GM23338 (cell line): ENCODE results near the gene SLC7A14. TPM values are rescaled to one million over a fixed set of nuclear protein-coding genes. Genes with fewer than 3 reads are reported as not detected.

ENCODE experiments used
- ATAC-seq: fragments of 200-7000 bp; cut with Tn5 transposase; 3 replicates; pipeline ENCODE4 v1.9.1; 2020
- DNase-seq: peaks from one replicate; pipeline ENCODE4 v3.0.0-alpha.2; 2015; ENCODE audit warnings: low spot score
- H2AFZ ChIP-seq: fragments of 200-600 bp; sonication (generic); 2 replicates; pipeline ENCODE4 v1.8.0; 2016; ENCODE audit warnings: antibody characterized with exemption, mild to moderate bottlenecking, moderate library complexity
- H3F3A ChIP-seq: fragments of 200-600 bp; sonication (generic); replicated peaks from 2 replicates; pipeline ENCODE4 v1.8.0; 2017; ENCODE audit warnings: antibody characterized with exemption, mixed run types, low read depth
- H3K27ac ChIP-seq: fragments of 200-600 bp; sonication (generic); 2 replicates; pipeline ENCODE4 v1.6.1; 2016; ENCODE audit warnings: low read depth
- H3K27me3 ChIP-seq: fragments of 200-600 bp; sonication (generic); 2 replicates; pipeline ENCODE4 v1.8.0; 2016; ENCODE audit warnings: mild to moderate bottlenecking, mixed run types, moderate library complexity; ENCODE audit not compliant: insufficient read depth
- H3K36me3 ChIP-seq: fragments of 200-600 bp; sonication (generic); 2 replicates; pipeline ENCODE4 v1.8.0; 2016; ENCODE audit warnings: mild to moderate bottlenecking; ENCODE audit not compliant: insufficient read depth
- H3K4me1 ChIP-seq: fragments of 200-600 bp; sonication (generic); 2 replicates; pipeline ENCODE4 v1.8.0; 2016; ENCODE audit warnings: mild to moderate bottlenecking, moderate library complexity; ENCODE audit not compliant: insufficient read depth
- H3K4me2 ChIP-seq: fragments of 200-600 bp; sonication (generic); 2 replicates; pipeline ENCODE4 v1.7.1; 2017; ENCODE audit warnings: mixed run types
- H3K4me3 ChIP-seq: fragments of 200-600 bp; sonication (generic); 2 replicates; pipeline ENCODE4 v1.6.1; 2016; ENCODE audit warnings: mixed run types
- H3K79me2 ChIP-seq: fragments of 200-600 bp; sonication (generic); replicated peaks from 2 replicates; pipeline ENCODE4 v1.8.0; 2017; ENCODE audit warnings: mild to moderate bottlenecking; ENCODE audit not compliant: insufficient read depth
- H3K9me2 ChIP-seq: fragments of 200-600 bp; sonication (generic); 2 replicates; pipeline ENCODE4 v1.8.0; 2017; ENCODE audit not compliant: insufficient read depth
- H4K20me1 ChIP-seq: fragments of 200-600 bp; sonication (generic); replicated peaks from 2 replicates; pipeline ENCODE4 v1.8.0; 2017; ENCODE audit warnings: mild to moderate bottlenecking; ENCODE audit not compliant: insufficient read depth
- H3K27ac Mint-ChIP-seq: 2 replicates; pipeline ENCODE4 v1.8.0; 2020; ENCODE audit warnings: inconsistent platforms, mild to moderate bottlenecking, moderate library complexity, mixed read lengths
- H3K27me3 Mint-ChIP-seq: 3 replicates; pipeline ENCODE4 v1.8.0; 2022; ENCODE audit warnings: low read depth, mild to moderate bottlenecking, moderate library complexity, mixed read lengths, inconsistent platforms; ENCODE audit not compliant: insufficient read depth, poor library complexity
- H3K36me3 Mint-ChIP-seq: 3 replicates; pipeline ENCODE4 v1.8.0; 2021; ENCODE audit warnings: low read depth, mild to moderate bottlenecking, inconsistent platforms, moderate library complexity, mixed read lengths
- H3K4me1 Mint-ChIP-seq: 3 replicates; pipeline ENCODE4 v1.8.0; 2020; ENCODE audit warnings: mild to moderate bottlenecking, inconsistent platforms, mixed read lengths
- H3K4me3 Mint-ChIP-seq: 3 replicates; pipeline ENCODE4 v1.8.0; 2021; ENCODE audit warnings: moderate library complexity, mild to moderate bottlenecking, inconsistent platforms, mixed read lengths
- H3K9me3 Mint-ChIP-seq: 3 replicates; pipeline ENCODE4 v1.8.0; 2020; ENCODE audit warnings: moderate library complexity, mild to moderate bottlenecking, inconsistent platforms, mixed read lengths
- CREB1 ChIP-seq: fragments of 250-450 bp; sonication (Bioruptor Pico); IDR thresholded peaks from 2 replicates; pipeline ENCODE4 v1.5.0; 2020; ENCODE audit warnings: low read depth, mild to moderate bottlenecking, moderate library complexity
- EZH2 ChIP-seq: fragments of 200-600 bp; sonication (generic); IDR thresholded peaks from one replicate; pipeline ENCODE4 v1.8.0; 2017; ENCODE audit warnings: antibody characterized with exemption, mild to moderate bottlenecking, low read depth; ENCODE audit not compliant: unreplicated experiment
- EZH2phosphoT487 ChIP-seq: fragments of 200-600 bp; sonication (generic); IDR thresholded peaks from one replicate; pipeline ENCODE4 v1.8.1; 2018; ENCODE audit warnings: antibody characterized with exemption; ENCODE audit not compliant: unreplicated experiment
- NANOG ChIP-seq: IDR thresholded peaks from 2 replicates; pipeline ENCODE4 v1.6.1; 2016; ENCODE audit warnings: antibody characterized with exemption, borderline replicate concordance
- STAT1 ChIP-seq: IDR thresholded peaks from one replicate; pipeline ENCODE4 v1.6.1; 2016; ENCODE audit warnings: antibody characterized with exemption; ENCODE audit not compliant: unreplicated experiment
- ZNF114 ChIP-seq: fragments of 250-450 bp; sonication (Bioruptor Pico); IDR thresholded peaks from 2 replicates; pipeline ENCODE4 v1.5.0; 2020; ENCODE audit warnings: mild to moderate bottlenecking, moderate library complexity
- ZNF331 ChIP-seq: fragments of 250-450 bp; sonication (Bioruptor Pico); IDR thresholded peaks from 2 replicates; pipeline ENCODE4 v1.5.0; 2020; ENCODE audit warnings: low read depth, mild to moderate bottlenecking, moderate library complexity
- polyA plus RNA-seq: library from polyadenylated mRNA; unstranded; fragments of >200 nt; fragmentation: Nextera tagmentation; extraction: Ambion mirVana; gene quantifications from 2 replicates; pipeline ENCODE4 v1.2.1, GENCODE V29; 2016
- total RNA-seq: library from RNA; depleted of rRNA; stranded (reverse); fragments of >200 nt; shearing (Covaris generic); gene quantifications from 2 replicates; pipeline ENCODE4 v1.2.3, GENCODE V29; 2014
- TF ChIP-seq, protein P1 (sequence below): IDR thresholded peaks from one replicate; pipeline ENCODE4 v1.6.1; 2018; ENCODE audit warnings: antibody characterized with exemption; ENCODE audit not compliant: unreplicated experiment
- TF ChIP-seq, protein P2 (sequence below), 2 experiments: fragments of 200-600 bp in 1 of 2; sonication (generic) in 1 of 2; conservative IDR thresholded peaks; 2 replicates each; pipeline versions ENCODE4 v1.5.1 to v1.6.1; 2016 to 2017; ENCODE audit warnings: antibody characterized with exemption in 2 of 2, low read depth in 2 of 2, mild to moderate bottlenecking in 2 of 2, moderate library complexity in 1 of 2
- TF ChIP-seq, protein P3 (sequence below): IDR thresholded peaks from 2 replicates; pipeline ENCODE4 v1.6.1; 2016; ENCODE audit warnings: antibody characterized with exemption

Gene SLC7A14
- total and polyA plus RNA-seq, 2 experiments from 2014 or later: 0.49 to 0.82 TPM

DNA sequence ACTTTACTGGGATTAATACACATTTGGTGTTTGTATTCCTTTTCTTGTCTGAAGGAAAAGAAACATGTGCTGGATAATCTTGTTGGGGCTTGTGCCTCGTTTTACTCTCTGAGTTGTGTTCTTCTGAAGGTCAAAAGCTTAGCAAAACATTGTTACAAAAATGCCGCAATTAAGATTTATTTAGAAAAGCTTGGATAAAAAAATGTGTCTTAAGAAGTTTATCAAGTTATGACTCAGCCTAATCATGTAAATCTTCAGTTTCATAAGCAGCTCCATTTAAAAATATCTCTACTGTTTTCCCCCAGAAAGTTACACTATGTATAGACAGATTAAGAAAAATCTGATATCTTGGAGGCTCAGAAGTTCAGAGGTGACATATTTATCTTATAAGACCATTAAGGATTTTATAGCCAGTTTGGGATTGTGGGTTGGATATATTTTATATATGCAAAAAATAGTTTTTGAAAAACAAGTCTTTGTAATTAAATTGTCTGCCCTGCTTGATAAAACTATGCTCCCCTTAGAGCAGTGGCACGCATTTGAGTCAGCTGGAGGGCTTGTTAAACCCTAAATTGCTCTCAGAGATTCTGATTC, 110.7 kb downstream of the SLC7A14 start (continued):
- TF ChIP-seq, protein P1, sequence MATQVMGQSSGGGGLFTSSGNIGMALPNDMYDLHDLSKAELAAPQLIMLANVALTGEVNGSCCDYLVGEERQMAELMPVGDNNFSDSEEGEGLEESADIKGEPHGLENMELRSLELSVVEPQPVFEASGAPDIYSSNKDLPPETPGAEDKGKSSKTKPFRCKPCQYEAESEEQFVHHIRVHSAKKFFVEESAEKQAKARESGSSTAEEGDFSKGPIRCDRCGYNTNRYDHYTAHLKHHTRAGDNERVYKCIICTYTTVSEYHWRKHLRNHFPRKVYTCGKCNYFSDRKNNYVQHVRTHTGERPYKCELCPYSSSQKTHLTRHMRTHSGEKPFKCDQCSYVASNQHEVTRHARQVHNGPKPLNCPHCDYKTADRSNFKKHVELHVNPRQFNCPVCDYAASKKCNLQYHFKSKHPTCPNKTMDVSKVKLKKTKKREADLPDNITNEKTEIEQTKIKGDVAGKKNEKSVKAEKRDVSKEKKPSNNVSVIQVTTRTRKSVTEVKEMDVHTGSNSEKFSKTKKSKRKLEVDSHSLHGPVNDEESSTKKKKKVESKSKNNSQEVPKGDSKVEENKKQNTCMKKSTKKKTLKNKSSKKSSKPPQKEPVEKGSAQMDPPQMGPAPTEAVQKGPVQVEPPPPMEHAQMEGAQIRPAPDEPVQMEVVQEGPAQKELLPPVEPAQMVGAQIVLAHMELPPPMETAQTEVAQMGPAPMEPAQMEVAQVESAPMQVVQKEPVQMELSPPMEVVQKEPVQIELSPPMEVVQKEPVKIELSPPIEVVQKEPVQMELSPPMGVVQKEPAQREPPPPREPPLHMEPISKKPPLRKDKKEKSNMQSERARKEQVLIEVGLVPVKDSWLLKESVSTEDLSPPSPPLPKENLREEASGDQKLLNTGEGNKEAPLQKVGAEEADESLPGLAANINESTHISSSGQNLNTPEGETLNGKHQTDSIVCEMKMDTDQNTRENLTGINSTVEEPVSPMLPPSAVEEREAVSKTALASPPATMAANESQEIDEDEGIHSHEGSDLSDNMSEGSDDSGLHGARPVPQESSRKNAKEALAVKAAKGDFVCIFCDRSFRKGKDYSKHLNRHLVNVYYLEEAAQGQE: no peak
- TF ChIP-seq, protein P2, sequence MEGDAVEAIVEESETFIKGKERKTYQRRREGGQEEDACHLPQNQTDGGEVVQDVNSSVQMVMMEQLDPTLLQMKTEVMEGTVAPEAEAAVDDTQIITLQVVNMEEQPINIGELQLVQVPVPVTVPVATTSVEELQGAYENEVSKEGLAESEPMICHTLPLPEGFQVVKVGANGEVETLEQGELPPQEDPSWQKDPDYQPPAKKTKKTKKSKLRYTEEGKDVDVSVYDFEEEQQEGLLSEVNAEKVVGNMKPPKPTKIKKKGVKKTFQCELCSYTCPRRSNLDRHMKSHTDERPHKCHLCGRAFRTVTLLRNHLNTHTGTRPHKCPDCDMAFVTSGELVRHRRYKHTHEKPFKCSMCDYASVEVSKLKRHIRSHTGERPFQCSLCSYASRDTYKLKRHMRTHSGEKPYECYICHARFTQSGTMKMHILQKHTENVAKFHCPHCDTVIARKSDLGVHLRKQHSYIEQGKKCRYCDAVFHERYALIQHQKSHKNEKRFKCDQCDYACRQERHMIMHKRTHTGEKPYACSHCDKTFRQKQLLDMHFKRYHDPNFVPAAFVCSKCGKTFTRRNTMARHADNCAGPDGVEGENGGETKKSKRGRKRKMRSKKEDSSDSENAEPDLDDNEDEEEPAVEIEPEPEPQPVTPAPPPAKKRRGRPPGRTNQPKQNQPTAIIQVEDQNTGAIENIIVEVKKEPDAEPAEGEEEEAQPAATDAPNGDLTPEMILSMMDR (conservative IDR thresholded peaks at IDR 0.05; ENCODE audit: low read depth in 2 of 2): no peak
- TF ChIP-seq STAT1: no peak
- no peak for TF ChIP-seq EZH2phosphoT487
- no peak for TF ChIP-seq ZNF331 (CRISPR knock-in tag)
- TF ChIP-seq ZNF114 (CRISPR knock-in tag): no peak
- TF ChIP-seq NANOG: no peak
- TF ChIP-seq CREB1: no peak
- TF ChIP-seq, protein P3, sequence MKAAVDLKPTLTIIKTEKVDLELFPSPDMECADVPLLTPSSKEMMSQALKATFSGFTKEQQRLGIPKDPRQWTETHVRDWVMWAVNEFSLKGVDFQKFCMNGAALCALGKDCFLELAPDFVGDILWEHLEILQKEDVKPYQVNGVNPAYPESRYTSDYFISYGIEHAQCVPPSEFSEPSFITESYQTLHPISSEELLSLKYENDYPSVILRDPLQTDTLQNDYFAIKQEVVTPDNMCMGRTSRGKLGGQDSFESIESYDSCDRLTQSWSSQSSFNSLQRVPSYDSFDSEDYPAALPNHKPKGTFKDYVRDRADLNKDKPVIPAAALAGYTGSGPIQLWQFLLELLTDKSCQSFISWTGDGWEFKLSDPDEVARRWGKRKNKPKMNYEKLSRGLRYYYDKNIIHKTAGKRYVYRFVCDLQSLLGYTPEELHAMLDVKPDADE: no peak

DNA sequence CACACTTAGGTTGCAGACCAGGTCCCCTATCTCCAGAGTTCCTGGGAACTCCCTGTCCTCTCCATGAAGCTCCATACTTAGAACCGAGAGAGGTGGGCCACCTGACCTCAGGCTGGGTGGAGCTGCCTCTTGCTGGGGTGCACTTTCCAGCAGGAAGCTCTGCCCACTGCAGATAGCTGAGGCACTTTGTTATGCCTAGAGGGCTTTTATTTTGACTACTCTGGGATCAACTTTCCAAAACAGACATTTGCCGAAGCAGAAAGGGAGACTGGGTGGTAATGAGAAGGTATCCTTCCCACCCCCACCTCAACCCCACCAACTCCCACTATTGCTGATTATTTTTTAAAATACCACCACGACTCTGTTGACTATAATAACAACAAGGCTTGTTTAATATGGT, 112.5 kb downstream of the SLC7A14 start:
- Histone ChIP-seq H2AFZ (no peak overlapping the region), H4K20me1 (no peaks in the 10 kb centered on the region), H3K27ac (no peak overlapping the region), H3K4me3 (no peak overlapping the region), H3K79me2 (no peaks in the 10 kb centered on the region), H3K36me3 (no peaks in the 10 kb centered on the region), H3K4me1 (peaks cover 6% of the 10 kb centered on the region; the same call in 1 of the 2 replicates), H3K27me3 (no peaks in the 10 kb centered on the region), H3F3A (no peaks in the 10 kb centered on the region), H3K9me2 (no peaks in the 10 kb centered on the region), H3K4me2 (no peak overlapping the region)
- no peaks in the 10 kb centered on the region for H3K27me3 Mint-ChIP-seq
- ATAC-seq: no peak
- no peaks in the 10 kb centered on the region for H3K36me3 Mint-ChIP-seq
- peaks cover 30% of the 10 kb centered on the region for H3K4me1 Mint-ChIP-seq
- TF ChIP-seq NANOG (no peak), EZH2 (no peak), EZH2phosphoT487 (no peak), STAT1 (no peak)
- TF ChIP-seq, protein P1: no peak
- no peaks in the 10 kb centered on the region for H3K9me3 Mint-ChIP-seq
- H3K4me3 Mint-ChIP-seq: no peak overlapping the region
- DNase-seq: no peak
- H3K27ac Mint-ChIP-seq: no peak overlapping the region
